GM20431 (cell line): Measurements from ENCODE around the gene TNFSF11.

Experiments
- in situ Hi-C: fragments of 300-500 bp; cut with MseI, MboI; formaldehyde crosslinking; loops from one replicate; pipeline ENCODE4 v1.15.0; 2020; ENCODE audit warnings: low sequenced_read_pairs; ENCODE audit not compliant: unreplicated experiment

TNFSF11 gene

GRCh38 chr13:42574011-42574410, at the start of gene TNFSF11:
TNFSF11 (plus strand) TSS chr13:42574152; CDS start chr13:42574304, 152 bp downstream.
- in situ Hi-C loops, result no loop called here

- in situ Hi-C loops, result no loop called here
These were observed 49.4 kb upstream of the TNFSF11 start for GRCh38 chr13:42524487-42525034.

- in situ Hi-C loops, result no loop called here
These were observed 48.9 kb upstream of the TNFSF11 start for GRCh38 chr13:42525035-42525504.

- in situ Hi-C loops, result no loop called here
These were observed 47.7 kb upstream of the TNFSF11 start for GRCh38 chr13:42526276-42526675.

GRCh38 chr13:42526804-42527203, 47.1 kb upstream of the TNFSF11 start:
- in situ Hi-C loops, result no loop called here

GRCh38 chr13:42532561-42533335, 41.2 kb upstream of the TNFSF11 start:
- in situ Hi-C loops, result no loop called here

GRCh38 chr13:42533336-42533591, 40.7 kb upstream of the TNFSF11 start:
- in situ Hi-C loops, result no loop called here

- in situ Hi-C loops, result no loop called here
These were observed 39.2 kb upstream of the TNFSF11 start for GRCh38 chr13:42534785-42535184.

- in situ Hi-C loops, result no loop called here
These were observed 35.0 kb upstream of the TNFSF11 start for GRCh38 chr13:42538996-42539395.

- in situ Hi-C loops, result no loop called here
These were observed 34.3 kb upstream of the TNFSF11 start for GRCh38 chr13:42539670-42540069.

GRCh38 chr13:42543215-42543797, 30.6 kb upstream of the TNFSF11 start:
- in situ Hi-C loops, result no loop called here

- in situ Hi-C loops, result no loop called here
These were observed 29.6 kb upstream of the TNFSF11 start for GRCh38 chr13:42544246-42544926.

- in situ Hi-C loops, result no loop called here
These were observed 28.1 kb upstream of the TNFSF11 start for GRCh38 chr13:42545842-42546241.

- in situ Hi-C loops, result no loop called here
These were observed 26.3 kb upstream of the TNFSF11 start for GRCh38 chr13:42547612-42548011.

GRCh38 chr13:42548731-42549551, 25.0 kb upstream of the TNFSF11 start:
- in situ Hi-C loops, result no loop called here

GRCh38 chr13:42549552-42549936, 24.4 kb upstream of the TNFSF11 start:
- in situ Hi-C loops, result no loop called here

GRCh38 chr13:42551611-42552010, 22.3 kb upstream of the TNFSF11 start:
- in situ Hi-C loops, result no loop called here

- in situ Hi-C loops, result no loop called here
These were observed 20.6 kb upstream of the TNFSF11 start for GRCh38 chr13:42553098-42554046.

GRCh38 chr13:42559057-42559456, 14.9 kb upstream of the TNFSF11 start:
- in situ Hi-C loops, result no loop called here
